Heart right ventricle (tissue), 16 donors: ENCODE data around the gene NDUFC1. TPM values are rescaled to one million over a fixed set of nuclear protein-coding genes. Genes with fewer than 3 reads are reported as not detected.

ENCODE experiments used
- ATAC-seq, 8 donors: fragments of 200-7000 bp; cut with Tn5 transposase; one replicate each; pipeline ENCODE4 v1.9.1; 2020; ENCODE audit warnings: mild to moderate bottlenecking in 8 of 8, moderate library complexity in 8 of 8, moderate number of reproducible peaks in 1 of 8
- DNase-seq, 2 donors: peaks; one replicate each; pipeline ENCODE4 v3.0.0-alpha.2; 2020
- H3K27ac ChIP-seq, 10 donors: fragments of 200-600 bp; sonication (generic) in 2 of 10; one replicate each; pipeline versions ENCODE4 v1.5.0 to v1.8.0; 2020 to 2022; ENCODE audit warnings: mild to moderate bottlenecking in 3 of 10
- H3K27me3 ChIP-seq, 7 donors: fragments of 200-600 bp; one replicate each; pipeline ENCODE4 v1.8.0; 2021 to 2022; ENCODE audit warnings: mild to moderate bottlenecking in 2 of 7
- H3K36me3 ChIP-seq, 9 donors: fragments of 200-600 bp; sonication (generic) in 1 of 9; one replicate each; pipeline versions ENCODE4 v1.5.0 to v1.8.0; 2020 to 2022; ENCODE audit warnings: mild to moderate bottlenecking in 2 of 9
- H3K4me1 ChIP-seq, 9 donors: fragments of 200-600 bp; sonication (generic) in 1 of 9; one replicate each; pipeline versions ENCODE4 v1.5.0 to v1.8.0; 2020 to 2022; ENCODE audit warnings: mild to moderate bottlenecking in 4 of 9
- H3K4me3 ChIP-seq, 10 donors: fragments of 200-600 bp; sonication (generic) in 2 of 10; one replicate each; pipeline versions ENCODE4 v1.5.0 to v1.8.0; 2020 to 2022; ENCODE audit warnings: mild to moderate bottlenecking in 7 of 10, moderate library complexity in 2 of 10
- H3K9me3 ChIP-seq, 11 donors: fragments of 200-600 bp in 10 of 11; sonication (generic) in 2 of 11; one replicate each; pipeline versions ENCODE4 v1.5.0 to v1.8.0; 2013 to 2022; ENCODE audit warnings: mild to moderate bottlenecking in 2 of 11, control low read depth in 1 of 11, moderate library complexity in 1 of 11
- CTCF ChIP-seq, 9 donors: fragments of 200-600 bp; sonication (generic) in 2 of 9; IDR thresholded peaks; one replicate each; pipeline versions ENCODE4 v1.5.0 to v1.8.0; 2021 to 2022; ENCODE audit warnings: antibody characterized with exemption in 9 of 9, mild to moderate bottlenecking in 5 of 9, moderate library complexity in 1 of 9
- WGBS, 2 donors: extraction: QIAGEN DNeasy Blood & Tissue Kit; methylation state at CpG; one replicate each; pipeline ENCODE4 v1.1.7; 2013; ENCODE audit warnings: inconsistent platforms in 1 of 2; 5-methylcytosine and 5-hydroxymethylcytosine counted together
- intact Hi-C, 10 donors: fragments of 100-400 bp; cut with DNase I; formaldehyde crosslinking; loops; one replicate each; pipeline versions ENCODE4 v1.11.1 to v1.14.2; 2022
- polyA plus RNA-seq, 2 donors: library from polyadenylated mRNA; stranded (reverse); fragments of 200-250 nt; gene quantifications; one replicate each; pipeline ENCODE4 v1.2.3, GENCODE V29; 2013
- total RNA-seq, 10 donors: library from RNA; stranded (reverse); fragmentation: NEBNext Ultra II Directional in 3 of 10; extraction: Animal tissue kit (Norgen Biotek cat#: 25700) in 3 of 10; gene quantifications; one replicate each; pipeline versions ENCODE4 v1.2.1 to v1.2.4, GENCODE V29; 2021 to 2023
- donor health status: Arrhythmogenic right ventricular cardiomyopathy.
- donor health status: ischemic (EF 13 %, LVEDD 7.1; RV severe dilation, severe dysfunction).
- donor health status: healthy with polysubstance abuse.
- donor health status: DM: no; HTN: yes; CAD: no.
- donor health status: DM: no; HTN: no; CAD: no.
- donor health status: ischemic (EF 25% LVEDD 6.9; RV normal size, moderate dysfunction).
- donor health status: ischemic (EF 25% LVEDD 5.7; RV mildly dilated, moderate dysfunction).
- donor health status: healthy.
- donor health status: DM: yes; HTN: yes; CAD: no.
- donor health status: Ischemic cardiomyopathy.
- donor health status: ischemic (EF 35%, LVEDD 5.7; RV mildly dilated, moderate dysfunction).
- donor health status: nonischemic (EF 11% LVEDD 7.7; RV severe dilation, severe dysfunction).
- donor health status: DM: yes; HTN: yes; CAD: no.
- donor health status: PGD.
- donor health status: ischemic (EF 29% LVEDD 5.4; RV normal size, mild dysfunction).
- donor health status: nonischemic (EF 23%, LVEDD 6.1; RV moderate dilation, normal function).

The NDUFC1 gene
- total and polyA plus RNA-seq, 12 donors, result 184 to 266 (median 210) TPM

- DNase-seq (no peak), ATAC-seq (peak in 7 of 8 donors; percentile 53 to 76 (median 65))
- no peak for TF ChIP-seq CTCF (IDR thresholded peaks at IDR 0.05)
- peaks cover 0 to 21% (median 14%) of the 10 kb centered on the region in 9 donors for H3K4me1 ChIP-seq
- peak overlapping the region in 2 of 10 donors; percentile 15 to 18 for H3K27ac ChIP-seq
- 20 to 22% methylated on average over 40 of the region's 40 CpGs for WGBS, 2 donors
- intact Hi-C loops, result loop anchor here in 1 of 10 donors (10.0 kb wide), 1 partner anchor 174 kb away; no protein-coding TSS in a partner anchor
- H3K27me3 ChIP-seq, result peaks cover 0 to 63% (median 25%) of the 10 kb centered on the region in 7 donors
- H3K4me3 ChIP-seq, result peak overlapping the region; percentile 29 to 62 (median 57)
- no peaks in the 10 kb centered on the region for H3K36me3 ChIP-seq
- no peaks in the 10 kb centered on the region for H3K9me3 ChIP-seq
These were observed 23.1 kb downstream of the NDUFC1 start for GRCh38 chr4:139278912-139279759.

GRCh38 chr4:139278485-139278884 lies 23.8 kb downstream of the NDUFC1 start:
- TF ChIP-seq CTCF (IDR thresholded peaks at IDR 0.05), result no peak
- intact Hi-C loops, result loop anchor here in 1 of 10 donors (10.0 kb wide), 1 partner anchor 174 kb away; no protein-coding TSS in a partner anchor
- Histone ChIP-seq H3K9me3 (no peaks in the 10 kb centered on the region), H3K27ac (peak overlapping the region in 1 of 10 donors; percentile 15), H3K4me1 (peaks cover 0 to 21% (median 14%) of the 10 kb centered on the region in 9 donors), H3K27me3 (peaks cover 0 to 63% (median 25%) of the 10 kb centered on the region in 7 donors), H3K36me3 (no peaks in the 10 kb centered on the region), H3K4me3 (peak overlapping the region in 7 of 10 donors; percentile 44 to 62 (median 59))
- DNase-seq (no peak), ATAC-seq (no peak)
- WGBS, 2 donors, result 66 to 74% methylated on average over 16 of the region's 16 CpGs

- ATAC-seq, result no peak
- Histone ChIP-seq H3K36me3 (no peaks in the 10 kb centered on the region), H3K27me3 (peaks cover 0 to 54% (median 25%) of the 10 kb centered on the region in 7 donors), H3K4me3 (no peak overlapping the region), H3K9me3 (no peaks in the 10 kb centered on the region), H3K4me1 (peaks cover 0 to 21% (median 14%) of the 10 kb centered on the region in 9 donors), H3K27ac (no peak overlapping the region)
- 92 to 94% methylated on average over 4 of the region's 4 CpGs for WGBS, 2 donors
- DNase-seq, result no peak
- no peak for TF ChIP-seq CTCF (IDR thresholded peaks at IDR 0.05)
- intact Hi-C loops, result loop anchor here in 1 of 10 donors (10.0 kb wide), 1 partner anchor 171 kb away; no protein-coding TSS in a partner anchor
These were observed 27.0 kb downstream of the NDUFC1 start for GRCh38 chr4:139275281-139275735.

GRCh38 chr4:139274790-139275189 lies 27.5 kb downstream of the NDUFC1 start:
- Histone ChIP-seq H3K27ac (no peak overlapping the region), H3K27me3 (peaks cover 0 to 49% (median 25%) of the 10 kb centered on the region in 7 donors), H3K9me3 (no peaks in the 10 kb centered on the region), H3K4me3 (no peak overlapping the region), H3K4me1 (peaks cover 0 to 16% (median 10%) of the 10 kb centered on the region in 9 donors), H3K36me3 (no peaks in the 10 kb centered on the region)
- intact Hi-C loops, result loop anchor here in 1 of 10 donors (10.0 kb wide), 1 partner anchor 170 kb away; no protein-coding TSS in a partner anchor
- 97 to 100% methylated on average over 1 of the region's 1 CpG for WGBS, 2 donors
- ATAC-seq (no peak), DNase-seq (no peak)
- TF ChIP-seq CTCF (IDR thresholded peaks at IDR 0.05), result no peak
